Stimulated activated CD4-positive, alpha-beta T cell treated with anti-CD3 and anti-CD28 coated beads, Interleukin-12 subunit alpha, Interleukin-12 subunit beta, amount 100 ng/mL, for 24 hours (primary cell): ENCODE measurements around the gene ALG14.
"Not testable (repeated sequence)": the region's sequence is repeated elsewhere in the genome, so short reads cannot be mapped to it uniquely, and the experiment has no call there.

Source experiments
- DNase-seq, 2 experiments: peaks; one replicate each; pipeline ENCODE4 v3.0.0-alpha.2; 2020; ENCODE audit warnings: low read depth in 2 of 2

The ALG14 gene

GRCh38 chr1:95041491-95042165, 31.1 kb downstream of the ALG14 start:
- DNase-seq, result no peak

DNA sequence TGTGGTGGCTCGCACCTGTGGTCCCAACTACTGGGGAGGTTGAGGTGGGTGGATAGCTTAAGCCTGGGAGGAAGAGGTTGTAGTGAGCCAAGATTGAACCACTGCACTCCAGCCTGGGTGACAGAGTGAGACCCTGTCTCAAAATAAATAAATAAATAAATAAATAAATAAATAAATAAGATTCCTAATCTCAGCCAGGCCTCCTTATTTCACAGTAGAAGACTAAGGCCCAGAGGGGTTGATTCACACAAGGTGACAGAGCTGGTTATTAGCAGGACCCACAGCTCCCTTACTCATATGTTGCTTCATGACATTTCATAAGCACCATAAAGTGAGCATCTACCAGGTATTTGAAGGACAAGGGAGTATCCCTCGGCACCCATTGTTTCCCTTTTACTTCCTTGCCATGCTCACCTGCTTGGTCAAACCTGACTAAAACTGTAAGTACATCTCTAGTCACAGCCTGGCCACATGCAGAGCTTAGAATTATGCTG, 32.7 kb downstream of the ALG14 start:
- DNase-seq, result no peak

DNA sequence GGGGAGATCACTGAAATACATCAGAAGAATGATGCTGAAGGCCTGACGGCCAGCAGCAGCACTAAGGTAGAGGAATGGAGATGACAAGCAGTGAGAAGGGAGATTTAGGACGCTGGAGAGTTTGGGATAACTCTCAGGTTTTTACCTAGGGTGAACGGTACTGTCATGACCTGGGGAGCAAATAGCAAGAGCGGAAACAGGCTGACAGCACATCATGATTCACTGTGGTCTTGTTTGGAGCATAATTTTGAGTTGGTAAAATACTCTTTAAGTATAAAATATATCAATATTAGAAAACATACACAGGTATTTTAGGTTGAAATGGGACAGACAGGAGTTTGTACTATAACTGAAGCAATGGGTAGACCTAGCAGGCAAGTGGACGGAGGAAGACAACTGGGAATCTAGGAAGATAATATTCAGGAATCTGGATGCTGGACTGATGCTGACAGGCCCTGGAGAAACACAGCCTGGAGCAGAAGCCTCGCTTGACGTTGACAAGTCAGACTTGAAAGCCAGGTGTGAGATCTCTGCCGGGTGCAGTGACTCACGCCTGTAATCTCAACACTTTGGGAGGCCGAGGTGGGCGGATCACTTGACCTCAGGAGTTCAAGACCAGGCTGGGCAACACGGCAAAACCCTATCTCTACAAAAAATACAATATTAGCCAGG, 33.3 kb downstream of the ALG14 start:
- DNase-seq, result no peak

DNA sequence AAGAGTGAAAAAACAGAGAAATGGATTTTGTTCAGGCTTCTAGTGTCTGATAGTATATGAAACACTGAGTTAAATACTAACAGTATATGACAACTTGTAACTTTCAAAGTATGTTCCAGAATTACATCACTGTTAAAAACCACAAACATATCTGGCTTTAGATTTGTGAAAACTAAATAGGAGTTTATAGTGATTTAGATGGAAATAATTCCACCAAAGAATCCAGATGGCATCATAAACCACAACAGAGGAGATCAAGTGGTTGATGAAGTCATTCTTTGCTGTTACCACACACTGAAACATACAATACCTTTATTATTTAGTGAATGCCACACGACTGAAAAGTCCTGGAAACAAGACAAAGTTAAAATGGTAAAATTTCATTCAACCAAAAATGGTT, 37.2 kb downstream of the ALG14 start:
- no peak for DNase-seq

- DNase-seq, result no peak
Measured at GRCh38 chr1:95034506-95034905, 38.2 kb downstream of the ALG14 start.

GRCh38 chr1:95033843-95034242, 38.9 kb downstream of the ALG14 start:
- DNase-seq, result no peak

GRCh38 chr1:95029532-95029931, 43.2 kb downstream of the ALG14 start:
- DNase-seq, result no peak

DNA sequence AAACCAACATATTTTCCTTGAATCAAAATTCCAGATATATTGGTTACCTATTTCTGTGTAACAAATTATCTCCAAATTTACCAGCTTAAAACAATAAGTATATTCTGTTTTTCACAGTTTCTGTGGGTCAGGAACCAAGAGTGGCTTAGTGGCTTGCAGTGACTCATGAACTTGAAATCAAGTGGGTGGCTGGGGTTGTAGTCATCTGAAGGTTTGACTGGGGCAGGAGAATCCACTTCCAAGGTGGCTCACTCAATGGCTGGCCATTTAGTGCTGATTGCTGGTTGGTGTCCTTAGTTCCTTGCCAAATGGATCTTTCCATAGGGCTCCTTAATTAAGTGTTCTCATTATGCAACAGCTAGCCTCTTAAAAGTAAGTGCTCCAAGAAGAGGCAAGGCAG, 43.8 kb downstream of the ALG14 start:
- DNase-seq, result no peak

GRCh38 chr1:95027046-95027445, 45.7 kb downstream of the ALG14 start:
- no peak for DNase-seq

- no peak for DNase-seq
Measured at GRCh38 chr1:95023399-95024043, 49.2 kb downstream of the ALG14 start.

DNA sequence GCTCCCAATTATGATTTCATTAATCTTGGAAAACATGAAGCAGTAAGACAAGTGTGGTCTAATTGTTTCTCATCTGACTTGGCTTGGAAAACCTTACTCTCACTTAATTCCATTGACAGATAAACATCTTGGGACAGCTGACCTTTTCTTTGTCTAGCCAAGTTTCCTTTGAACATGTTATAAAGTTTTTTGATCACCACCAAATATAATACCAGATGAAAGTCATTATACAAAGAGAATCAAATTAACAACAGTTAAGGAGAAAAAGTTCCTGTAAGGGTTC, 50.2 kb downstream of the ALG14 start:
- DNase-seq, result no peak

- DNase-seq, result no peak
Measured at GRCh38 chr1:95021805-95022643, 50.7 kb downstream of the ALG14 start.

DNA sequence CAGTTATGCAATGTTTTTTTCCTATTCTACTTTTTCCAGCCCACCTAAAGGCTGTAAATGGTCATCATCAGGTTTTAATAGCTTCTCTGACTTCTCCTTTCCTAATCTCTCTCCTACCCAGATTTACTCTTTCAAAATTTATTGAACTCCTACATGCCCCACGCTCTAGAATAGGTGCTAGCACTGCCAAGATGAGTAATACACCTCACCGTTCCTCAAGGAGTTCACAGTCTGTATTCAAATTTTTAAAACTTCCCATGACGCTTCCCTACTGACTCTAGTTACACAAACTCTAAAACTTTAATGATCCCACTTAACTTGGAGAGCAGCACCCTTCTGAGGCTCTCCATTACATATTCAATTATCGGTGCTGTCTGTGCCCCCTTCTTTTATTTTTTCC, 51.6 kb downstream of the ALG14 start:
- DNase-seq, result no peak

- not testable (repeated sequence) for DNase-seq
Measured at GRCh38 chr1:95019466-95019865, 53.3 kb downstream of the ALG14 start.

GRCh38 chr1:95018602-95019369, 54.0 kb downstream of the ALG14 start:
- no peak for DNase-seq

- no peak for DNase-seq
Measured at GRCh38 chr1:95017775-95018174, 55.0 kb downstream of the ALG14 start.

DNA sequence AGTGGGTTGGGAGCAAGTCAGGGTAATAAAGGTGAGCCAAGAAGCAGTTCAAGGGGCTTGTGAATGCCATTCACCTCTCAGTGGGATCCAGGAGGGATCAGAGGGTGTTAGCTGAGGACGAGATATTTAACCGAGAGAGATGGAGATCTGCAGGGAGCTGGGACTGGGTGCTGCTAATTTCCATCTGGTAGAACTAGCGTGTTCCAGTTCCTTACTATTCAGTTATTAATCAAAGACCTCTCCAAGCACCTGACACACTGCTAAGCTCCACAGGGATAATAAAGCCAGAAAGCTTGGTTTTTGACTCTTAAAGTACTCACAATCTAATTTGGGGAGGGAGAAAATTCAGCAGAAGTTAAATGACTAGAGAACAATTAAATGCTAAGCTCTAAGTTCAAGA, 57.7 kb downstream of the ALG14 start:
- DNase-seq, result no peak

DNA sequence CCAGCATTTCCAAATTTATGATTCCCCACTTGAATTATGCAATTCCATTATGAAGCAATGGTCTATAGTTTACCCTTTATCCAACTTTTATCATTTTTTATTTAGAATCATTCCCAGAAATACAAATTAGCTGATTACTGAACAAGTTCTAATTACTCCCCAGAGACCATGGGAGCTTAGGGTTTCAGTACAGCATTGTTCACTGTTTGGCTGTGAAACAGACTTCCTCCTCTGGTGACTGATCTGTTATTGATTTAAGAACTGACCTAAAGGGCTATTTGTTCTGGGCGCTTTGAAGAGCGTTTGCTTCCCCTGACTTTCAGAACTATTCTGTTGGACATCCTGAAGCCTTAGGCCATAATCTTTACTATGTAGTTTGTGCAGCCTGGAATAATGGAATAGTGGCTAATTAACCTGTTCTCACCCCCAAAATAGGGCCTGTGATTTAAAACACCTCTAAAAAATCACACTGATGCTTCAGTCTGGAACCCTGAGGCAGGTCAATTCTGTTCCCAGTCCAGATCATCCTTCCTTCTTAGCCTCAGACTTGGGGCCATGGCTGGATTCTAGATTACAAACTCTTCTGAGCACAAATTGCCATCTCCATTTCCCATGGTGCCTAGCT, 58.7 kb downstream of the ALG14 start:
- no peak for DNase-seq

DNA sequence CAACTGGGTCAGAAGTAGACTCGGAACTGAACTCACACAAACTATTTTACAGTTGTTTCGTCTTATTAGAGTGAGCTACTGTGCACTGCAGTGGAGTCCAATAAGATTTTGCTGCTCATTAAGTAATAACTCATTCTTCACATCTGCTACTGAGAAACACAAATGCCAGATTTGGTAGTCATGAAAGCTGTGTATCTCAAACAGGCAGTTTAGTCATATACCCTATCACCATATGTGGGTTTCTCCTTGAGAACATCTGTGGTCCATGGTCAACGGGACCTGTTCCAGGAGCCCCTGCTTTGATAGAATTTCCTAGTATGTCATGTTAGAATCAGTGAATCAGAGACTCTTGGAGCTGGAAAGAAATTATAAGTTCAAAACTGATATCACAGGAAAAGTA, 60.4 kb downstream of the ALG14 start:
- DNase-seq, result no peak

DNA sequence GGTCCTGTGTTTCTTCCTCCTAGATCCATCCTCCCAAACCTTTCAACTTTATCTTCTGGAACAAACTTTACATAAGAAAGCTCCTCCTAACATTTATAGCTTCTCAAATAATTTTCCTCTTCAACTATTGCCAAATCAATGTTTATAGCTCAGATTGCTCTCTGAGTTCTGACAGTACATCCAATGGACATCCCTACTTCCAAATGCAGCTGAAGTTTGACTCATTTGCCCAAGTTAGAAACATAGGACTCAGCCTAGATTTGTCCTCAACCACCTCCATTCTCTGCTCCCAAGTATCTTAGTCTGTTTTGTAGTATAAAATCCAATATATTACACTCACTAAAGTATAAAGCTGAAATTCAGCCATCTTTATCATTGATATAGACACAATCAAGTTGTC, 62.6 kb downstream of the ALG14 start:
- no peak for DNase-seq

DNA sequence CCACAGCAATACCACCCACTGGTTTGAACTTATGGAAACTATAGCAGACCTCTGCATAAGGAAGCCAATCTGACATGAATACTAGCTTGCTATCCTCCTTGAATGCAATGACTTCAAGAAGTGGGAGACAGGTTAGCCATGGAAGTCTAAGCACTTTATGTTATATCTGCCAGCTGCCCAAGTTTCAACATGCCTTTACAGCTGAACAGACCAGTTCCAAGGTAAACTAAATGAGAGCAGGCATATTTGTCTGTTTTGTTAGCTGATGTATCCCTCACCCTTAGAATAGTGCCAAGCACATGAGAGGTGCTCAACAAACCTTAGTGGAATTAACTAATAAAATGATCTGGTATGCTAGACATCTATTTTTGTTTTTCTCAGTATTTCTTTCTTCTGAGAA, 65.1 kb downstream of the ALG14 start:
- no peak for DNase-seq
